GM23248 (cell line): ENCODE results near the gene KAZN.

Source experiments
- EZH2 ChIP-seq: fragments of 200-600 bp; sonication (generic); IDR thresholded peaks from 2 replicates; pipeline ENCODE4 v1.6.1; 2018; ENCODE audit warnings: antibody characterized with exemption, mild to moderate bottlenecking; ENCODE audit not compliant: insufficient read depth, poor library complexity, severe bottlenecking
- EZH2phosphoT487 ChIP-seq: fragments of 200-600 bp; sonication (generic); IDR thresholded peaks from 2 replicates; pipeline ENCODE4 v1.6.1; 2018; ENCODE audit warnings: antibody characterized with exemption, moderate library complexity, mild to moderate bottlenecking, low read depth; ENCODE audit not compliant: insufficient read depth

GRCh38 chr1:15118579-15118978, 520.1 kb downstream of the KAZN start:
- TF ChIP-seq EZH2 (no peak), EZH2phosphoT487 (no peak)
